Measurements from ENCODE around the gene LTBP1.

GRCh38 chr2:33208400-33208799, 261.6 kb downstream of the LTBP1 start:
- no peak for TF ChIP-seq CTCF (IDR thresholded peaks at IDR 0.05)
- TF ChIP-seq POLR2A (IDR thresholded peaks at IDR 0.05) = no peak
